Hepatocyte (in vitro differentiated cells): Measurements from ENCODE around the gene MYLK2. TPM values are rescaled to one million over a fixed set of nuclear protein-coding genes. Genes with fewer than 3 reads are reported as not detected.

Experiments
- DNase-seq: peaks from one replicate; pipeline ENCODE4 v3.0.0-alpha.2; 2016; ENCODE audit warnings: low spot score
- H2AFZ ChIP-seq: fragments of 200-600 bp; sonication (generic); 2 replicates; pipeline ENCODE4 v1.6.0; 2016; ENCODE audit warnings: antibody characterized with exemption, mild to moderate bottlenecking
- H3K27ac ChIP-seq: fragments of 200-600 bp; sonication (generic); 2 replicates; pipeline ENCODE4 v1.5.1; 2016; ENCODE audit warnings: mild to moderate bottlenecking
- H3K27me3 ChIP-seq: fragments of 200-600 bp; sonication (generic); 2 replicates; pipeline ENCODE4 v1.6.1; 2016
- H3K36me3 ChIP-seq: fragments of 200-600 bp; sonication (generic); replicated peaks from 2 replicates; pipeline ENCODE4 v1.5.1; 2016; ENCODE audit warnings: low read depth; ENCODE audit not compliant: insufficient read depth
- H3K4me1 ChIP-seq: fragments of 200-600 bp; sonication (generic); 2 replicates; pipeline ENCODE4 v1.5.1; 2016; ENCODE audit warnings: mild to moderate bottlenecking, moderate library complexity; ENCODE audit not compliant: insufficient read depth
- H3K4me2 ChIP-seq: fragments of 200-600 bp; sonication (generic); 2 replicates; pipeline ENCODE4 v1.6.0; 2016
- H3K4me3 ChIP-seq: fragments of 200-600 bp; sonication (generic); 2 replicates; pipeline ENCODE4 v1.5.1; 2016; ENCODE audit warnings: mild to moderate bottlenecking
- H3K79me2 ChIP-seq: fragments of 200-600 bp; sonication (generic); 2 replicates; pipeline ENCODE4 v1.6.0; 2017; ENCODE audit warnings: mild to moderate bottlenecking
- H3K9me2 ChIP-seq: fragments of 200-600 bp; sonication (generic); replicated peaks from 2 replicates; pipeline ENCODE4 v1.6.0; 2017; ENCODE audit warnings: mild to moderate bottlenecking; ENCODE audit not compliant: insufficient read depth
- H3K9me3 ChIP-seq: fragments of 200-600 bp; sonication (generic); 2 replicates; pipeline ENCODE4 v1.5.1; 2016; ENCODE audit warnings: low read depth, mild to moderate bottlenecking
- H4K20me1 ChIP-seq: fragments of 200-600 bp; sonication (generic); 2 replicates; pipeline ENCODE4 v1.6.0; 2016; ENCODE audit warnings: mild to moderate bottlenecking; ENCODE audit not compliant: insufficient read depth, poor library complexity, severe bottlenecking
- CTCF ChIP-seq: fragments of 200-600 bp; sonication (generic); IDR thresholded peaks from 2 replicates; pipeline ENCODE4 v1.5.1; 2016; ENCODE audit warnings: antibody characterized with exemption, mild to moderate bottlenecking; ENCODE audit not compliant: poor library complexity
- EZH2 ChIP-seq: fragments of 200-600 bp; sonication (generic); IDR thresholded peaks from 2 replicates; pipeline ENCODE4 v1.6.1; 2016; ENCODE audit warnings: antibody characterized with exemption, mild to moderate bottlenecking, borderline replicate concordance
- EZH2phosphoT487 ChIP-seq: fragments of 200-600 bp; sonication (generic); IDR thresholded peaks from one replicate; pipeline ENCODE4 v1.6.1; 2018; ENCODE audit warnings: antibody characterized with exemption, mild to moderate bottlenecking, low read depth, moderate library complexity; ENCODE audit not compliant: unreplicated experiment, severe bottlenecking
- WGBS: methylation state at CpG from one replicate; pipeline ENCODE4 v1.1.6; 2016; ENCODE audit warnings: low lambda C conversion rate; ENCODE audit errors: missing lambda C conversion rate; 5-methylcytosine and 5-hydroxymethylcytosine counted together
- polyA plus RNA-seq: library from polyadenylated mRNA; unstranded; fragments of >200 nt; fragmentation: Nextera tagmentation; extraction: Ambion mirVana; gene quantifications from 2 replicates; pipeline ENCODE4 v1.2.1, GENCODE V29; 2016
- total RNA-seq: library from RNA; depleted of rRNA; stranded (reverse); fragments of >200 nt; gene quantifications from 2 replicates; pipeline ENCODE4 v1.2.3, GENCODE V29; 2014

Gene MYLK2
- total and polyA plus RNA-seq, 2 experiments from 2014 or later: 0.33 TPM; not detected in 1

DNA sequence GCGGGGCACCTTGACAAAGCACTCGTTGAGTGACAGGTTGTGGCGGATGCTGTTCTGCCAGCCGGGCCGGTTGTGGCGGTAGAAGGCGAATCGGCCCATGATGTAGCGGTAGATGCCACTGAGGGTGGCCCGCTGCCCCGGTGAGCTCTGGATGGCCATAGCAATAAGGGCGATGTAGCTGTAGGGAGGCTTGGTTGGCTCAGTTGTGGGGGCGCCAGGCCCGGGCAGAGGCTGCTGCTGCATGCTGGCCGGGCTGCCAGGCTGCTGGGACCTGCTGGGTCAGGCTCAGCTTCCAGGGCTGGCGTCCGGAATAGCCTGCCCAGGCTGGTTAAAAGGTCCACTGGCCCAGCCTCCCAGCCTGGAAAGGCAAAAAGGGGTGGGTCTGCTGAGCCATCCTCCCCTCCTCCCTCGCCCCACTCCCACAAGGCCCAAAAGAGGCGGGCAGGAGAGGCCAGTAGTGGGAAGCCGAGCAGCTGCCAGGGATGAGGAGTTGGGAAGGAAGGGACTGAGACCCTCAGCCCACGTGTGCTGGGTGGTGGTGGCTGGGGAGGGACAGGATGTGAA, 26.2 kb downstream of the MYLK2 start, which contains the start of gene FOXS1:
FOXS1 (minus strand) TSS at position 305 of the 564 bp plus-strand sequence; CDS start at position 243, 62 bp downstream.
- Histone ChIP-seq H3K9me3 (no peaks in the 10 kb centered on the region), H3K27me3 (peaks cover 30% of the 10 kb centered on the region), H3K9me2 (no peaks in the 10 kb centered on the region), H4K20me1 (no peaks in the 10 kb centered on the region), H2AFZ (no peak within 1 kb of the TSS), H3K4me1 (peaks cover 34% of the 10 kb centered on the region), H3K79me2 (no peaks in the 10 kb centered on the region), H3K4me3 (no peak within 1 kb of the TSS), H3K27ac (no peak within 1 kb of the TSS), H3K36me3 (no peaks in the 10 kb centered on the region), H3K4me2 (no peak within 1 kb of the TSS)
- WGBS: 73% methylated on average over 21 of the region's 21 CpGs
- DNase-seq: no peak
- TF ChIP-seq EZH2phosphoT487 (no peak), CTCF (no peak), EZH2 (no peak)

DNA sequence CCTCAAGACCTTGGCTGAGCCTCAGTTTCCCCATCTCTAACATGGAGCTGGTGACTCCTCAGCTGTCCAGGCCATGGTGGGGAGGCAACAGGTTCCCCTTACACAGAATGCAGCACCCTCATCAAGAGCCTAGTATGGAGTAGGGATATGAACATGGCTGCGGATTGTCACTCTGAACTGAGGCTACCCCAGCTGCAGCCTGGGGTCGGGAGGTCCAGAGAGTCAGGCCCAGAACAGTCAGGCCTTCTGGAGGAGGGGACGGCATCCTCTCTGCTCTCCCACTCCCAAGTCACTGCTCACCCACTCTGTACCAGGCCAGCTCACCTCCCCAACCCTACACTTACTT, 27.6 kb downstream of the MYLK2 start:
- 77% methylated on average over 3 of the region's 3 CpGs for WGBS
- Histone ChIP-seq H3K4me3 (no peak overlapping the region), H3K4me2 (no peak overlapping the region), H3K9me3 (no peaks in the 10 kb centered on the region), H4K20me1 (no peaks in the 10 kb centered on the region), H3K27me3 (peaks cover 39% of the 10 kb centered on the region), H3K4me1 (peaks cover 25% of the 10 kb centered on the region), H3K27ac (no peak overlapping the region), H3K36me3 (no peaks in the 10 kb centered on the region), H3K79me2 (no peaks in the 10 kb centered on the region), H3K9me2 (no peaks in the 10 kb centered on the region), H2AFZ (no peak overlapping the region)
- TF ChIP-seq CTCF (no peak), EZH2phosphoT487 (no peak), EZH2 (no peak)
- no peak for DNase-seq

- H3K9me3 ChIP-seq: no peaks in the 10 kb centered on the region
- H3K79me2 ChIP-seq: no peaks in the 10 kb centered on the region
- no peak for DNase-seq
- no peak overlapping the region for H3K4me3 ChIP-seq
- TF ChIP-seq EZH2phosphoT487 (no peak), CTCF (no peak), EZH2 (no peak)
- H4K20me1 ChIP-seq: no peaks in the 10 kb centered on the region
- H3K36me3 ChIP-seq: no peaks in the 10 kb centered on the region
- no peak overlapping the region for H3K27ac ChIP-seq
- no peaks in the 10 kb centered on the region for H3K9me2 ChIP-seq
- H2AFZ ChIP-seq: no peak overlapping the region
- peaks cover 39% of the 10 kb centered on the region for H3K27me3 ChIP-seq
- H3K4me2 ChIP-seq: no peak overlapping the region
- peaks cover 11% of the 10 kb centered on the region for H3K4me1 ChIP-seq
- WGBS: 88% methylated on average over 30 of the region's 32 CpGs
These were observed 29.2 kb downstream of the MYLK2 start for GRCh38 chr20:31848088-31848999.
